Smooth muscle cell (in vitro differentiated cells): ENCODE data around the gene JUND. TPM values are rescaled to one million over a fixed set of nuclear protein-coding genes. Genes with fewer than 3 reads are reported as not detected.

Experiments used
- DNase-seq: peaks from one replicate; lab custom pipeline; 2025; ENCODE audit not compliant: unreplicated experiment; lab: John Stamatoyannopoulos, UW
- H2AFZ ChIP-seq: fragments of 200-600 bp; sonication (generic); 2 replicates; pipeline ENCODE4 v1.6.0; 2016; ENCODE audit warnings: antibody characterized with exemption, low read depth, mild to moderate bottlenecking
- H3F3A ChIP-seq: fragments of 200-600 bp; sonication (generic); 2 replicates; pipeline ENCODE4 v1.6.0; 2017; ENCODE audit warnings: antibody characterized with exemption, low read depth
- H3K27ac ChIP-seq: fragments of 200-600 bp; sonication (generic); 2 replicates; pipeline ENCODE4 v1.5.1; 2016; ENCODE audit warnings: low read depth, mild to moderate bottlenecking
- H3K27me3 ChIP-seq: fragments of 200-600 bp; sonication (generic); 2 replicates; pipeline ENCODE4 v1.6.1; 2016; ENCODE audit warnings: low read depth, mild to moderate bottlenecking
- H3K36me3 ChIP-seq: fragments of 200-600 bp; sonication (generic); 2 replicates; pipeline ENCODE4 v1.5.1; 2016; ENCODE audit warnings: low read depth
- H3K4me1 ChIP-seq: fragments of 200-600 bp; sonication (generic); 2 replicates; pipeline ENCODE4 v1.5.1; 2016; ENCODE audit warnings: low read depth
- H3K4me2 ChIP-seq: fragments of 200-600 bp; sonication (generic); 2 replicates; pipeline ENCODE4 v1.6.0; 2016; ENCODE audit warnings: mild to moderate bottlenecking
- H3K4me3 ChIP-seq: fragments of 200-600 bp; sonication (generic); 2 replicates; pipeline ENCODE4 v1.5.1; 2016; ENCODE audit warnings: mild to moderate bottlenecking
- H3K79me2 ChIP-seq: fragments of 200-600 bp; sonication (generic); 2 replicates; pipeline ENCODE4 v1.6.0; 2016; ENCODE audit warnings: low read depth, mild to moderate bottlenecking
- H3K9ac ChIP-seq: fragments of 200-600 bp; sonication (generic); 2 replicates; pipeline ENCODE4 v1.6.0; 2016; ENCODE audit warnings: low read depth
- H3K9me3 ChIP-seq: fragments of 200-600 bp; sonication (generic); replicated peaks from 2 replicates; pipeline ENCODE4 v1.5.1; 2016; ENCODE audit warnings: low read depth
- H4K20me1 ChIP-seq: fragments of 200-600 bp; sonication (generic); 2 replicates; pipeline ENCODE4 v1.6.0; 2016; ENCODE audit warnings: low read depth
- WGBS: methylation state at CpG from one replicate; pipeline ENCODE4 v1.1.7; 2016; ENCODE audit warnings: low lambda C conversion rate; 5-methylcytosine and 5-hydroxymethylcytosine counted together
- polyA plus RNA-seq: library from polyadenylated mRNA; unstranded; fragments of >200 nt; fragmentation: Nextera tagmentation; extraction: Ambion mirVana; gene quantifications from 2 replicates; pipeline ENCODE4 v1.2.1, GENCODE V29; 2016
- total RNA-seq: library from RNA; depleted of rRNA; stranded (reverse); fragments of >200 nt; gene quantifications from 2 replicates; pipeline ENCODE4 v1.2.3, GENCODE V29; 2014
- TF ChIP-seq, protein P1 (sequence below): fragments of 200-600 bp; sonication (generic); IDR thresholded peaks from 2 replicates; pipeline ENCODE4 v1.5.1; 2017; ENCODE audit warnings: borderline replicate concordance, mild to moderate bottlenecking, antibody characterized with exemption; ENCODE audit not compliant: insufficient read depth, poor library complexity, severe bottlenecking

The JUND gene
- total and polyA plus RNA-seq, 2 experiments from 2014 or later: 164 to 464 TPM

DNA sequence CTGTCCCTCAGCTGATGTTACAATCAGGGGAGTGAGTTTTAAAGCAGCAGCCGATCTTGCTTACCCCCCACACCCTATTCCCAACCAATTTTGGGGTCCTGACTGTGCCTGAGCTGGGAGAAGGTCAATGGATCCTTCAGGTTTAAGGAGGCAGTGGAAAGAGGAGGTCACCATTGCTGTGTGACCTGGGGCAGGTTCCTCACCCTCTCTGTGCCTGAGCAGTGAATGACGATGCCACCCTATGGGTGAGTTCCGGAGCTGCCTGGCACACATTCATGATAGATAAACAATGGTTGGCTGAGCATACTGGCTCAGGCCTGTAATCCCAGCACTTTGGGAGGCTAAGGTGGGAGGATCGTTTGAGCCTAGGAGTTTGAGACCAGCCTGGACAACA lies 20.3 kb upstream of the JUND start:
- Histone ChIP-seq H3K27me3 (no peaks in the 10 kb centered on the region), H3K4me2 (no peak overlapping the region), H3F3A (peaks cover 7% of the 10 kb centered on the region), H2AFZ (no peak overlapping the region), H3K27ac (no peak overlapping the region), H3K9me3 (no peaks in the 10 kb centered on the region), H3K4me1 (peaks cover 16% of the 10 kb centered on the region), H3K36me3 (no peaks in the 10 kb centered on the region), H3K79me2 (no peaks in the 10 kb centered on the region), H3K9ac (no peak overlapping the region), H3K4me3 (no peak overlapping the region), H4K20me1 (no peaks in the 10 kb centered on the region)
- no peak for DNase-seq
- TF ChIP-seq, protein P1, sequence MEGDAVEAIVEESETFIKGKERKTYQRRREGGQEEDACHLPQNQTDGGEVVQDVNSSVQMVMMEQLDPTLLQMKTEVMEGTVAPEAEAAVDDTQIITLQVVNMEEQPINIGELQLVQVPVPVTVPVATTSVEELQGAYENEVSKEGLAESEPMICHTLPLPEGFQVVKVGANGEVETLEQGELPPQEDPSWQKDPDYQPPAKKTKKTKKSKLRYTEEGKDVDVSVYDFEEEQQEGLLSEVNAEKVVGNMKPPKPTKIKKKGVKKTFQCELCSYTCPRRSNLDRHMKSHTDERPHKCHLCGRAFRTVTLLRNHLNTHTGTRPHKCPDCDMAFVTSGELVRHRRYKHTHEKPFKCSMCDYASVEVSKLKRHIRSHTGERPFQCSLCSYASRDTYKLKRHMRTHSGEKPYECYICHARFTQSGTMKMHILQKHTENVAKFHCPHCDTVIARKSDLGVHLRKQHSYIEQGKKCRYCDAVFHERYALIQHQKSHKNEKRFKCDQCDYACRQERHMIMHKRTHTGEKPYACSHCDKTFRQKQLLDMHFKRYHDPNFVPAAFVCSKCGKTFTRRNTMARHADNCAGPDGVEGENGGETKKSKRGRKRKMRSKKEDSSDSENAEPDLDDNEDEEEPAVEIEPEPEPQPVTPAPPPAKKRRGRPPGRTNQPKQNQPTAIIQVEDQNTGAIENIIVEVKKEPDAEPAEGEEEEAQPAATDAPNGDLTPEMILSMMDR: no peak
- 100% methylated on average over 4 of the region's 4 CpGs for WGBS

DNA sequence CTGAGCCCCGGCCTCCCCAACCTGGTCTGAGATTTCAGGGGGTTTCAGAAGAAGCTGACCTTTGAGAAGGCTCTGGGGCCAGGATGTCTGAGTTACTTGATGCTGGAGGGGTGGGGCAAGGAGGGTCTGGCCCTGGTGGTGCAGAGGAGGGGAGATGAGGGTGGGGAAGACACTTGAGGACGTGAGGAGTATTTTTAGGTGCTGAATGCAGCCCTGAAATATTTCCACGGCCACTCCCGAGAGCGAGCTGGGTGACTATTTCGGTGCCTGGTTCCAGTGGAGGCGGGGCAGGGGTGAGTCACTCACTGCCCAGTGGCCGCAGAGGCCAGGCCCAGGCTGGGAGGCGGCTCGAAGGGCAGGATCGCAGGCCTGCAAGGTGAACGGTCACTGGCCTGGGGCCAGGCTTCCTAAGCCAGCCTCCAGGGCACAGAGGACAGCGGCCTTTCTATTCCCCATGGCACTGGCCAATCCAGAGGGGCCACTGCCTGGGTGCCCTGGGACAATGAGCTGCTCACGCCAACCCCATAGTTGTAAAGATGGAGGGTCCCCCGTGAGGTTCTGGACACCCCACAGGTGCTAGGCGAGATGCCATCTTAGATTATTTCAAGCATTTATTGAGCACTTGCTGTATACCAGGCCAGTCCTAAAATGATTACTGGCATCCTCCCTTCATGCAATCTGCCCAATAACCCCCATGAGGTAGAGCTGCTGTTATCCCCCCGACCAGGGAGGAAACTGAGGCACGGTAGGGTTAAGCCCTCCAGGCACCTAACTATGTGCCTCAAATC lies 19.7 kb upstream of the JUND start:
- no peaks in the 10 kb centered on the region for H3K9me3 ChIP-seq
- peaks cover 16% of the 10 kb centered on the region for H3K4me1 ChIP-seq
- peaks cover 7% of the 10 kb centered on the region for H3F3A ChIP-seq
- H3K27me3 ChIP-seq: no peaks in the 10 kb centered on the region
- H4K20me1 ChIP-seq: no peaks in the 10 kb centered on the region
- H3K9ac ChIP-seq: no peak overlapping the region
- H3K4me3 ChIP-seq: no peak overlapping the region
- H3K4me2 ChIP-seq: no peak overlapping the region
- no peak overlapping the region for H2AFZ ChIP-seq
- H3K36me3 ChIP-seq: no peaks in the 10 kb centered on the region
- H3K27ac ChIP-seq: peak overlapping the region; percentile 56
- TF ChIP-seq, protein P1: no peak
- DNase-seq: no peak
- H3K79me2 ChIP-seq: no peaks in the 10 kb centered on the region
- 45% methylated on average over 17 of the region's 18 CpGs for WGBS

DNA sequence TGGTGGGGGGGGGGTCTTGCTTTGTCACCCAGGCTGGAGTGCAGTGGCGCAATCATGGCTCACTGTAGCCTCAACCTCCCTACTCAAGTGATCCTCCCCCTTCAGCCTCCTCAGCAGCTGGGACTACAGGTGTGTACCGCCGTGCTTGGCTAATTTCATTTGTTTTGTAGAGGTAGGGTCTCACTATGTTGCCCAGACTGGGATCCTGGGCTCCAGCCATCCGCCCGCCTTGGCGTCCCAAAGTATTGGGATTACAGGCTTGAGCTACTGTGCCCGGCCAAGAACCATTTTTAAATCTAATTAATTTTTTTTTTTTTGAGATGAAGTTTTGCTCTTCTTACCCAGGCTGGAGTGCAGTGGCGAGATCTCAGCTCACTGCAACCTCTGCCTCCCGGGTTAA lies 18.2 kb upstream of the JUND start:
- WGBS: 95% methylated on average over 9 of the region's 9 CpGs
- Histone ChIP-seq H3K79me2 (no peaks in the 10 kb centered on the region), H3K4me1 (peaks cover 7% of the 10 kb centered on the region), H3F3A (no peaks in the 10 kb centered on the region), H3K36me3 (no peaks in the 10 kb centered on the region), H3K27me3 (no peaks in the 10 kb centered on the region), H2AFZ (no peak overlapping the region), H3K9me3 (no peaks in the 10 kb centered on the region), H3K9ac (no peak overlapping the region), H3K4me2 (no peak overlapping the region), H4K20me1 (no peaks in the 10 kb centered on the region), H3K27ac (no peak overlapping the region), H3K4me3 (no peak overlapping the region)
- TF ChIP-seq, protein P1: no peak
- DNase-seq: no peak

DNA sequence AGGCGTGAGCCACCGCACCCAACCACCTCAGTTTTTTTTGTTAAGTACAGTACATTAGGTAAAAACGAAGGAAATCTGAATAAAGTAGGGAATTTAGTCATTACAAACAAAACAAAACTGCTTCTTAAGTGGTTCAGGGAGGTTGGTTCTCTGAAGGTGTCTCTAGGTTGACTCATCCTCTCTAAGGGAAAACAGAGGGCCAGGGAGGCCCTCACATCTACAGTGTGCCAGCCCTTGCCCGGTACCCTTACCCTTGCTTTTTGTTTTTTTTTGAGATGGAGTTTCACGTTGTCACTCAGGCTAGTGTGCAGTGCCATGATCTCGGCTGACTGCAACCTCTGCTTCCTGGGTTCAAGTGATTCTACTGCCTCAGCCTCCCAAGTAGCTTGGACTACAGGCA lies 17.2 kb upstream of the JUND start:
- TF ChIP-seq, protein P1: no peak
- Histone ChIP-seq H4K20me1 (no peaks in the 10 kb centered on the region), H3K4me1 (no peaks in the 10 kb centered on the region), H3K27ac (no peak overlapping the region), H2AFZ (no peak overlapping the region), H3K4me2 (no peak overlapping the region), H3K27me3 (no peaks in the 10 kb centered on the region), H3K4me3 (no peak overlapping the region), H3K79me2 (no peaks in the 10 kb centered on the region), H3F3A (no peaks in the 10 kb centered on the region), H3K9ac (no peak overlapping the region), H3K36me3 (no peaks in the 10 kb centered on the region), H3K9me3 (no peaks in the 10 kb centered on the region)
- 85% methylated on average over 6 of the region's 6 CpGs for WGBS
- no peak for DNase-seq
